GM23248 (cell line): ENCODE measurements around the gene MACROD2.

ENCODE experiments used
- EZH2 ChIP-seq: fragments of 200-600 bp; sonication (generic); IDR thresholded peaks from 2 replicates; pipeline ENCODE4 v1.6.1; 2018; ENCODE audit warnings: antibody characterized with exemption, mild to moderate bottlenecking; ENCODE audit not compliant: insufficient read depth, poor library complexity, severe bottlenecking
- EZH2phosphoT487 ChIP-seq: fragments of 200-600 bp; sonication (generic); IDR thresholded peaks from 2 replicates; pipeline ENCODE4 v1.6.1; 2018; ENCODE audit warnings: antibody characterized with exemption, moderate library complexity, mild to moderate bottlenecking, low read depth; ENCODE audit not compliant: insufficient read depth

GRCh38 chr20:16081421-16081820, 2086.1 kb downstream of the MACROD2 start:
- TF ChIP-seq EZH2 (no peak), EZH2phosphoT487 (no peak)
